Measurements from ENCODE around the gene TTLL5.

Gene TTLL5

DNA sequence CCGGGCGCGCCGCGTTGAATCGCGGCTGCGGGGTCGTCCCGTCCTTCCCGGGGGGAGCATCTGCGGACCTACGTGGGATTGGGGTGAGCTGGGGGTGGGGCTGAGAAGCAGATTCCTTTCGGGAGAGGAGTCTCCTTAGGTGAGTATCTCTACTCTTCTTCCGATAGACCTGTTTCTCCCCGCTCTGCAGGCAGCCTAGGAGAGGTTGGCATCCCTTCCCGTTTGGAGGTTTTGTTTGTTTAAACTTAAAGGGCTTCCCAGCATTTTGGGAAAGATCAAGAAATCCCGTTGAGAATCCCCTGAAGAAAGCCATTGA lies 411 bp downstream of the TTLL5 start:
- TF ChIP-seq GATA2 (IDR thresholded peaks at IDR 0.05; ENCODE audit: low read depth, low read length) (no peak), GATA3 (IDR thresholded peaks at IDR 0.05; ENCODE audit: low read depth, low read length) (no peak)

DNA sequence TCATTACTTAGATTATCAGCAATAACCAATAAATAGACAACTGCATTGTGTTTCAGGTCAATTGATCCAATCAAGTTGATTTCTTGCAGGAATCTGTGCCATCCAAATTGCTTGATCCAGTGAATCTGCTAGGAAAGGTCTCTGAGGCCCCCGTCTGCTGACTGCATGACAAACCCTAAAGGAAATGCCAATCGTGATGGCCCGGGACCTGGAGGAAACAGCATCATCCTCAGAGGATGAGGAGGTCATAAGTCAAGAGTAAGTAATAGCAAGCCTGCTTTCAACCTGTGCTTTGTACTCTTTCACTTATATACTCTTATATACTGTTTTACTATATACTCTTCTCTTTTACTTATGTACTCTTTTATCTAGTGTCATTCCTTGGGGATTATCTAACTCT lies 1.9 kb downstream of the TTLL5 start:
- TF ChIP-seq GATA2 (IDR thresholded peaks at IDR 0.05; ENCODE audit: low read depth, low read length): no peak

- TF ChIP-seq GATA2 (IDR thresholded peaks at IDR 0.05; ENCODE audit: low read depth, low read length): no peak
- TF ChIP-seq GATA3 (IDR thresholded peaks at IDR 0.05; ENCODE audit: low read depth, low read length): no peak
Observed at GRCh38 chr14:75667099-75667765, 6.2 kb downstream of the TTLL5 start.

- TF ChIP-seq GATA3 (IDR thresholded peaks at IDR 0.05; ENCODE audit: low read depth, low read length): no peak
- no peak for TF ChIP-seq GATA2 (IDR thresholded peaks at IDR 0.05; ENCODE audit: low read depth, low read length)
Observed at GRCh38 chr14:75672605-75673192, 11.7 kb downstream of the TTLL5 start.

DNA sequence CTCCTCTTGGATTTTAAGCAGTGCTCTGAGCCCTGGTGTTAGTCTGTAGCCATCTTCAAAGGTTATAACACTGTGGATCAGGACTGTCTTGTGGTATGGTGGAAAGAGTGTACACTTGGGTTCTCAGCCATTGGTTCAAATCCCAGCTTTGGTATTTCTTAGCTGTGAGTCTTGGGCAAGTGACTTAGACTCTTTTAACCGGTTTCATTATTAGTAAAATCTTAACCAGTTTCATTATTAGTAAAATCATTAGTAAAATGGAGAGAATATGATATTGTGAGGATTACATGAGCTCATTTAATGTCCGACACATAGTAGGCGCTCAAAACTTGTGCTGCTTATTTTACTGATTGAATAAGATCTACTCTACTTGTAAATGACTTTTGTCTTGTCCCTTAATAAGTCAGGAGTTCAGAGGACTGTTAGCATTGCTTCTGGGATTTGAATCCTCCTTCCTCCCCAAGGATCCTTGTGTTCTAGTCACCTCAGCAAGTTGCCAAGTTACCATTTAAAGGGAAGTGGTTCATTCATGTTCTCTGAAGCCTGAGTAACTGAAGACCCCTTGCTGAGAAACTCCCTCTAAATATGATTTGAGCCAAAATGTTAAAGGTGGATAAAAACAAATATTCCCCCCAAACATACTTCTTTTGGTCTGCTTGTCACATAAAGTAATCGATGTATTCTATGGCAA lies 12.4 kb downstream of the TTLL5 start:
- TF ChIP-seq GATA3 (IDR thresholded peaks at IDR 0.05; ENCODE audit: low read depth, low read length): no peak
- no peak for TF ChIP-seq GATA2 (IDR thresholded peaks at IDR 0.05; ENCODE audit: low read depth, low read length)

- TF ChIP-seq GATA3 (IDR thresholded peaks at IDR 0.05; ENCODE audit: low read depth, low read length): no peak
- no peak for TF ChIP-seq GATA2 (IDR thresholded peaks at IDR 0.05; ENCODE audit: low read depth, low read length)
Observed at GRCh38 chr14:75675265-75675960, 14.4 kb downstream of the TTLL5 start.

DNA sequence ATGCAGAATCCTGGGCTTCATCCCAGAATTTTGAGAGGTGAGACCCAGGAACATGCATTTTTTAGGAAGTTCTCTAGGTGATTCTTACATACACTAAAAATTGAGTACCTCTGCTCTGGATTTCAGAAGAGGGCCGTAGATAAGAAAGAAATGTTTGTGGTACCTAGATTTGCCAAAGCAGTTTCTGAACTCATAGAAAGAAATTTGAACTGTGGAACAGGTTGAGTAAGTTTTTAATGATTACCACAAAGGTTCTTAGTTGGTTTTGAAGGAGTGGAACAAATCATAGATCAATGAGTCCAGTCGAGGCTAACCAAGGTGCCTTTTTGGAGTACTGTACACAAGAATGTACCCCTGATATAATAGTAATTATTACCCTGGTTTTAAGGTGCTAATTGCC lies 24.9 kb downstream of the TTLL5 start:
- TF ChIP-seq GATA3 (IDR thresholded peaks at IDR 0.05; ENCODE audit: low read depth, low read length): no peak
- TF ChIP-seq GATA2 (IDR thresholded peaks at IDR 0.05; ENCODE audit: low read depth, low read length): no peak

- TF ChIP-seq GATA2 (IDR thresholded peaks at IDR 0.05; ENCODE audit: low read depth, low read length) (no peak), GATA3 (IDR thresholded peaks at IDR 0.05; ENCODE audit: low read depth, low read length) (no peak)
Observed at GRCh38 chr14:75689012-75689411, 28.0 kb downstream of the TTLL5 start.

- TF ChIP-seq GATA2 (IDR thresholded peaks at IDR 0.05; ENCODE audit: low read depth, low read length) (no peak), GATA3 (IDR thresholded peaks at IDR 0.05; ENCODE audit: low read depth, low read length) (no peak)
Observed at GRCh38 chr14:75690010-75690409, 29.0 kb downstream of the TTLL5 start.

- TF ChIP-seq GATA2 (IDR thresholded peaks at IDR 0.05; ENCODE audit: low read depth, low read length) (no peak), GATA3 (IDR thresholded peaks at IDR 0.05; ENCODE audit: low read depth, low read length) (no peak)
Observed at GRCh38 chr14:75697386-75697785, 36.3 kb downstream of the TTLL5 start.

GRCh38 chr14:75697918-75698317 lies 36.9 kb downstream of the TTLL5 start:
- TF ChIP-seq GATA3 (IDR thresholded peaks at IDR 0.05; ENCODE audit: low read depth, low read length): no peak

GRCh38 chr14:75699331-75699730 lies 38.3 kb downstream of the TTLL5 start:
- TF ChIP-seq GATA3 (IDR thresholded peaks at IDR 0.05; ENCODE audit: low read depth, low read length) (no peak), GATA2 (IDR thresholded peaks at IDR 0.05; ENCODE audit: low read depth, low read length) (no peak)

DNA sequence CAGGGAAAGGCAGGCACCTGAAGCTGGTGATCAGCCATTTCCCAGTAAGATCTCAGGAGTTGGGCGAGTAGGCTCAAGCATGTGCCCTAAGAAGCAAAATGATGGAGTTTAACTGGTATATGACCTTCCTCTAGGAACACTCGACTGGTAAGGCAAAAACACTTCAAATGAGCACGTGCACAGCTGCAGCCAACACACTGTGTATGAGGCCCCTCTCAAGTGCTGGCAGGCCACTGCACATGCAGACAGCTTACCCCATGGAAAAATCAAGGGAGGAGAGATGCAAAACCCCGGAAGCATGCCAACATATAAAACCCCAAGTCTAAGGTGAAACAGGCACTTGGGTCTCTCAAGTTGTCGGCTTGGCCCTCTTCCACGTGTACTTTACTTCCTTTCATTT lies 39.2 kb downstream of the TTLL5 start:
- TF ChIP-seq GATA3 (IDR thresholded peaks at IDR 0.05; ENCODE audit: low read depth, low read length): no peak
- TF ChIP-seq GATA2 (IDR thresholded peaks at IDR 0.05; ENCODE audit: low read depth, low read length): no peak

- TF ChIP-seq GATA2 (IDR thresholded peaks at IDR 0.05; ENCODE audit: low read depth, low read length) (no peak), GATA3 (IDR thresholded peaks at IDR 0.05; ENCODE audit: low read depth, low read length) (no peak)
Observed at GRCh38 chr14:75702122-75702521, 41.1 kb downstream of the TTLL5 start.
